Measurements from ENCODE around the gene CD55. TPM values are rescaled to one million over a fixed set of nuclear protein-coding genes. Genes with fewer than 3 reads are reported as not detected.

The CD55 gene
- total and polyA plus RNA-seq, 2 of the 13 experiments (the other 11 are each of a cell fraction or from before 2014, with no cell fraction given): 6.0 to 56.0 TPM

GRCh38 chr1:207361029-207361428, 39.6 kb downstream of the CD55 start:
- WGBS (ENCODE audit: low lambda C conversion rate): 78% methylated on average over 3 of the region's 3 CpGs
- ATAC-seq (no peak), DNase-seq (ENCODE audit: low spot score) (no peak), FAIRE-seq (no peak)
- ChIA-PET POLR2A (no interaction called here), CTCF (ENCODE audit: low intra/inter-chr PET ratio, low total read pairs) (no interaction called here)
- H2AFZ ChIP-seq (ENCODE audit: low read length): no peak overlapping the region
- H3K36me3 ChIP-seq (replicated peaks in 1 of 2; ENCODE audit: control insufficient read depth in 1 of 2, insufficient read depth in 2 of 2, low read length in 2 of 2): no peaks in the 10 kb centered on the region
- no peaks in the 10 kb centered on the region for H4K20me1 ChIP-seq (ENCODE audit: insufficient read depth, low read length)
- no peak overlapping the region for H3K4me2 ChIP-seq (ENCODE audit: low read depth, low read length)
- no peaks in the 10 kb centered on the region for H3K27me3 ChIP-seq (ENCODE audit: control insufficient read depth in 1 of 2, insufficient read depth in 2 of 2, low read length in 2 of 2)
- H3K4me1 ChIP-seq (ENCODE audit: insufficient read depth, low read length): no peaks in the 10 kb centered on the region
- no peak overlapping the region for H3K4me3 ChIP-seq (replicated peaks in 1 of 3; ENCODE audit: insufficient read depth in 1 of 3, low read depth in 2 of 3, low read length in 3 of 3)
- TF ChIP-seq MTA1 (CRISPR knock-in tag; IDR thresholded peaks at IDR 0.05; ENCODE audit: borderline replicate concordance): no peak
- no peak for TF ChIP-seq ARID2 (CRISPR knock-in tag; IDR thresholded peaks at IDR 0.05; ENCODE audit: borderline replicate concordance)
- TF ChIP-seq ZNF407 (CRISPR knock-in tag; IDR thresholded peaks at IDR 0.05; ENCODE audit: not compliant biosample characterization): no peak
- TF ChIP-seq FLYWCH1 (CRISPR knock-in tag; IDR thresholded peaks at IDR 0.05): no peak
- TF ChIP-seq ISX (CRISPR knock-in tag; conservative IDR thresholded peaks at IDR 0.05): no peak
- TF ChIP-seq ZNF24 (IDR thresholded peaks at IDR 0.05): no peak
- TF ChIP-seq NR3C1 (CRISPR knock-in tag; IDR thresholded peaks at IDR 0.05): no peak
- no peak for TF ChIP-seq XBP1 (CRISPR knock-in tag; IDR thresholded peaks at IDR 0.05)
- TF ChIP-seq ZNF569 (CRISPR knock-in tag; IDR thresholded peaks at IDR 0.05; ENCODE audit: borderline replicate concordance): no peak
- no peak for TF ChIP-seq ZBTB7B (CRISPR knock-in tag; IDR thresholded peaks at IDR 0.05)
- TF ChIP-seq STAT5B (CRISPR knock-in tag; IDR thresholded peaks at IDR 0.05): no peak
- TF ChIP-seq ZIK1 (CRISPR knock-in tag; IDR thresholded peaks at IDR 0.05; ENCODE audit: borderline replicate concordance, low read depth): no peak
- no peak for TF ChIP-seq NFKB2 (CRISPR knock-in tag; IDR thresholded peaks at IDR 0.05; ENCODE audit: borderline replicate concordance)
- TF ChIP-seq ZSCAN5A (CRISPR knock-in tag; IDR thresholded peaks at IDR 0.05; ENCODE audit: borderline replicate concordance): no peak
- TF ChIP-seq MEIS2 (CRISPR knock-in tag; IDR thresholded peaks at IDR 0.05): no peak
- in situ Hi-C loops (cut with HindIII; ENCODE audit: extremely low pct_ligation_motif_present, low pct_unique_long_range_greater_than_20kb) (no loop called here), intact Hi-C loops (cut with micrococcal nuclease; ENCODE audit: unreplicated experiment) (no loop called here)
- H3K9ac ChIP-seq (ENCODE audit: insufficient read depth, low read depth, low read length): no peak overlapping the region
- no peaks in the 10 kb centered on the region for H3K9me3 ChIP-seq (ENCODE audit: low read length)
- no TSS peak for BruUV-seq (replicated peaks)
- H3K79me2 ChIP-seq (ENCODE audit: insufficient read depth, low read length): no peaks in the 10 kb centered on the region
- no peak overlapping the region for H3K27ac ChIP-seq (ENCODE audit: extremely low read length, insufficient read depth, low read length)
